ENCODE data around the gene AGAP3. TPM values are rescaled to one million over a fixed set of nuclear protein-coding genes. Genes with fewer than 3 reads are reported as not detected.

The AGAP3 gene
- total and polyA plus RNA-seq, 2 experiments from 2014 or later = 10.3 to 43.3 TPM

GRCh38 chr7:151129960-151130591, 43.8 kb downstream of the AGAP3 start:
- DNase-seq = no peak
- H3K79me2 ChIP-seq (ENCODE audit: insufficient read depth) = 0 out of 2 replicates have a peak, but pooled peaks cover 7% of the 10 kb centered on the region
- H3K27me3 ChIP-seq (replicated peaks; ENCODE audit: insufficient read depth) = no peaks in the 10 kb centered on the region
- H3F3A ChIP-seq (ENCODE audit: insufficient read depth) = no peaks in the 10 kb centered on the region
- WGBS, 2 experiments (ENCODE audit: low coverage in 1 of 2, low lambda C conversion rate in 2 of 2, missing lambda C conversion rate in 2 of 2) = 83 to 84% methylated on average over 9 of the region's 9 CpGs
- no peaks in the 10 kb centered on the region for H3K9me3 ChIP-seq (ENCODE audit: low read depth)
- H4K20me1 ChIP-seq (ENCODE audit: insufficient read depth) = no peaks in the 10 kb centered on the region
- H3K4me3 ChIP-seq = no peak overlapping the region
- H3K4me2 ChIP-seq (ENCODE audit: unreplicated experiment) = no peak overlapping the region
- no peaks in the 10 kb centered on the region for H3K4me1 ChIP-seq (ENCODE audit: insufficient read depth)
- no peak for TF ChIP-seq EZH2phosphoT487 (IDR thresholded peaks at IDR 0.05; ENCODE audit: insufficient read depth, low read depth)
- no peaks in the 10 kb centered on the region for H3K9me2 ChIP-seq (ENCODE audit: insufficient read depth)
- no peak overlapping the region for H3K27ac ChIP-seq
- H3K9ac ChIP-seq = no peak overlapping the region
- H3K36me3 ChIP-seq (ENCODE audit: low read depth) = 0 out of 2 replicates have a peak, but pooled peaks cover 9% of the 10 kb centered on the region
- H2AFZ ChIP-seq = no peak overlapping the region
- in situ Hi-C loops (cut with MboI) = no loop called here

- H3K9me3 ChIP-seq (ENCODE audit: low read depth) = no peaks in the 10 kb centered on the region
- no peak overlapping the region for H3K9ac ChIP-seq
- H3K79me2 ChIP-seq (ENCODE audit: insufficient read depth) = 0 out of 2 replicates have a peak, but pooled peaks cover 7% of the 10 kb centered on the region
- H3K4me1 ChIP-seq (ENCODE audit: insufficient read depth) = no peaks in the 10 kb centered on the region
- DNase-seq = no peak
- TF ChIP-seq EZH2 (IDR thresholded peaks at IDR 0.05; ENCODE audit: insufficient read depth, poor library complexity, severe bottlenecking) (no peak), EZH2phosphoT487 (IDR thresholded peaks at IDR 0.05; ENCODE audit: insufficient read depth, low read depth) (no peak)
- H3K4me3 ChIP-seq = no peak overlapping the region
- in situ Hi-C loops (cut with MboI) = no loop called here
- H3K36me3 ChIP-seq (ENCODE audit: low read depth) = 0 out of 2 replicates have a peak, but pooled peaks cover 9% of the 10 kb centered on the region
- H2AFZ ChIP-seq = no peak overlapping the region
- no peak overlapping the region for H3K4me2 ChIP-seq (ENCODE audit: unreplicated experiment)
- no peaks in the 10 kb centered on the region for H3F3A ChIP-seq (ENCODE audit: insufficient read depth)
- H3K27me3 ChIP-seq (replicated peaks; ENCODE audit: insufficient read depth) = no peaks in the 10 kb centered on the region
- H3K9me2 ChIP-seq (ENCODE audit: insufficient read depth) = no peaks in the 10 kb centered on the region
- 94 to 98% methylated on average over 10 to 17 of the region's 17 CpGs for WGBS, 2 experiments (ENCODE audit: low coverage in 1 of 2, low lambda C conversion rate in 2 of 2, missing lambda C conversion rate in 2 of 2)
- H4K20me1 ChIP-seq (ENCODE audit: insufficient read depth) = no peaks in the 10 kb centered on the region
- H3K27ac ChIP-seq = no peak overlapping the region
Observed at GRCh38 chr7:151130741-151131157, 44.5 kb downstream of the AGAP3 start.

- H3F3A ChIP-seq (ENCODE audit: insufficient read depth) = no peaks in the 10 kb centered on the region
- H3K4me3 ChIP-seq = no peak overlapping the region
- no peak overlapping the region for H3K9ac ChIP-seq
- in situ Hi-C loops (cut with MboI) = no loop called here
- no peak for TF ChIP-seq EZH2phosphoT487 (IDR thresholded peaks at IDR 0.05; ENCODE audit: insufficient read depth, low read depth)
- TF ChIP-seq EZH2 (IDR thresholded peaks at IDR 0.05; ENCODE audit: insufficient read depth, poor library complexity, severe bottlenecking) = no peak
- H3K4me1 ChIP-seq (ENCODE audit: insufficient read depth) = no peaks in the 10 kb centered on the region
- 92 to 96% methylated on average over 12 to 13 of the region's 13 CpGs for WGBS, 2 experiments (ENCODE audit: low coverage in 1 of 2, low lambda C conversion rate in 2 of 2, missing lambda C conversion rate in 2 of 2)
- no peak overlapping the region for H3K4me2 ChIP-seq (ENCODE audit: unreplicated experiment)
- no peaks in the 10 kb centered on the region for H3K9me3 ChIP-seq (ENCODE audit: low read depth)
- H3K79me2 ChIP-seq (ENCODE audit: insufficient read depth) = 0 out of 2 replicates have a peak, but pooled peaks cover 6% of the 10 kb centered on the region
- peaks cover 9% of the 10 kb centered on the region; the same call in 1 of the 2 replicates for H3K36me3 ChIP-seq (ENCODE audit: low read depth)
- H3K27ac ChIP-seq = no peak overlapping the region
- no peaks in the 10 kb centered on the region for H3K27me3 ChIP-seq (replicated peaks; ENCODE audit: insufficient read depth)
- H2AFZ ChIP-seq = no peak overlapping the region
- DNase-seq = no peak
- no peaks in the 10 kb centered on the region for H3K9me2 ChIP-seq (ENCODE audit: insufficient read depth)
- no peaks in the 10 kb centered on the region for H4K20me1 ChIP-seq (ENCODE audit: insufficient read depth)
Observed at GRCh38 chr7:151131224-151131591, 44.9 kb downstream of the AGAP3 start.

- Histone ChIP-seq H3K4me1 (ENCODE audit: insufficient read depth) (no peaks in the 10 kb centered on the region), H4K20me1 (ENCODE audit: insufficient read depth) (no peaks in the 10 kb centered on the region), H3K36me3 (ENCODE audit: low read depth) (peaks cover 9% of the 10 kb centered on the region; the same call in 1 of the 2 replicates), H2AFZ (no peak overlapping the region), H3K27me3 (replicated peaks; ENCODE audit: insufficient read depth) (no peaks in the 10 kb centered on the region), H3K79me2 (ENCODE audit: insufficient read depth) (0 out of 2 replicates have a peak, but pooled peaks cover under 1% of the 10 kb centered on the region), H3F3A (ENCODE audit: insufficient read depth) (no peaks in the 10 kb centered on the region), H3K4me3 (no peak overlapping the region), H3K4me2 (ENCODE audit: unreplicated experiment) (no peak overlapping the region), H3K9ac (no peak overlapping the region), H3K9me2 (ENCODE audit: insufficient read depth) (no peaks in the 10 kb centered on the region), H3K9me3 (ENCODE audit: low read depth) (no peaks in the 10 kb centered on the region), H3K27ac (no peak overlapping the region)
- TF ChIP-seq EZH2phosphoT487 (IDR thresholded peaks at IDR 0.05; ENCODE audit: insufficient read depth, low read depth) (no peak), EZH2 (IDR thresholded peaks at IDR 0.05; ENCODE audit: insufficient read depth, poor library complexity, severe bottlenecking) (no peak)
- WGBS, 2 experiments (ENCODE audit: low coverage in 1 of 2, low lambda C conversion rate in 2 of 2, missing lambda C conversion rate in 2 of 2) = 90% methylated on average over 19 of the region's 19 CpGs
- in situ Hi-C loops (cut with MboI) = no loop called here
- DNase-seq = no peak
Observed at GRCh38 chr7:151131592-151132293, 45.5 kb downstream of the AGAP3 start.

Data from GM23248 (cell line).